ENCODE results near the gene PCDH18.
"Not testable (repeated sequence)": the region's sequence is repeated elsewhere in the genome, so short reads cannot be mapped to it uniquely, and the experiment has no call there.

PCDH18 gene

DNA sequence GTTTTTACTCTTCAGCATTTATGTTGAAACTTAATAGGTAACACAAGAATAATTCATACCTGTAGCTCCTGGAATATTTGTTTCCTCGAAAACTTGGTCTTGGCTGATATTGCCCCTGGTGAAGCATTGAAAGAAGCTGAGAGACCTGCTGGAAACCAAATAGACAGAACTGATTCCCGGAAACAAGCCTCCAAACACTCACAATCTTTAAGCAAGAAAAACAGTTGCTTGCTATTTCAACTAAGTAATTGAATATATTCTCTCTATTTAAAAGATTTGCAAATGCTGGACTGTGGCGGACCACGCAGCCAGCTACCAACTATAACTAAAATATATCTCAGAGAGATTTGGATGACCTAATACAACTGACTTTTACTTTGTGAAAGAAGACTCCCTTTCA is 3.6 kb downstream of the PCDH18 start:
- DNase-seq = no peak

DNA sequence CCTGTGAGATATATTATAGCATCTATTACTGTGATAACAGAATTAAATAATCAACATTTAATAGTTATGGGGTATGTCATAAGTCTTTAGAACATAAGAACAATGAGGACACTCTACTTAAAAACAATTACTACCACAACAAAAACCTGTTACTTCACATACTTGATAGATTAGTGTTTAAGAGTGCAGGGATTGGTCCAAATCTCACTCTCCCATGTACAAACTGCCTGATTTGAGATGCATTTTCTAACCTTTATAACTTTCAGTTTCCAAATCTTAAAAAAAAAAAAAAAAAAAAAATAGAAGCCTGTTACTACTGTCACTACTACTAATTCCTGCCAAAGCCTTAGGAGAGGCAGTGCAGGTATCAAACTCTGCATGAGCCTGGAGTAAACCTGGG is 5.6 kb downstream of the PCDH18 start:
- DNase-seq = no peak

DNA sequence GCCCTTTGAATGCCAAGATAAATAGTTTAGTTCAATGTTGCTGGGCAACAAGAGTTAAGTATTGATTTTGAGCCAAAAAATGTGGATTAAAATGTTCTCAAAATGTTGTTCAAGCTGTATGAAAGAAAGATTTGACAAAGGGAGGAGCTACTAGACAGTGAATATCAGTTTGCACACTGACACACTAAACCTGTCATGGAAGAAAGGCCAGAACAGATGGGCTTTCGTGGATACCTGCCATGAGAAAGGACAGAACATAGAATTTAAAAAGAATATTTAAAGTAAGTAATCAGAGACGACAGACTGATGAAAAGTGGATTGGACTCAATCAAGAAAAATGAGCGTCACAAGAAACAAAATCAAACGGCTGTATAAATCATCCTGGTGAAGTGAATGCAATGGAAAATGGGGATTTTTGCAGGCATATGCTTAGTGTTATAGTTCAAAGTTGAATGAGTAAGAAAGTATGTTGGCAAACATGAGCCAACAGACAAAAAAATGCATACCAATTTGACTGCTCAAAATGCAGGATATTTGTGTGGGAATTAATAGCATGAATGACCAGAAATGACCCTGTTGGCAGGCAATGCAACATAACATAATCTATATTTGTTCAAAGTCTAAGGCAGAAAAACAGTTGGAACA is 7.4 kb downstream of the PCDH18 start:
- no peak for DNase-seq

DNA sequence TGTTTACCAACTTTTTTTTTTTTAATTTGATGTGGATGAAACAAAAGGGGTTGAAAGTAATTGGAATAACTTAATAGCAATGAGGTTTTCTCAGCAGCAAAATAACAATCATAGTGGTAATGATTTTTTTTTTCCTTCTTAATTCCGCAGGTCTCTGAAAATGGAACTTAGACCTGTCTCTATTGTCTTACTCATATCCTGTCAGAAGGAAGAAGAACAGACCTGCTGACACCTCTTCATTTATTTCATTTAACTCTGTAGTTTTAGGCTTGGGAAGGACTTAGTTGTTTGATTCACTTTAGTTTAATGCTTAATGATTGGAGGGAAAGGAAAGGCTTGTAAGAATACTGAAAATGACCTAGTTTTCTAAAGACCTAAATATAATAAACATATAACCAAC is 9.0 kb downstream of the PCDH18 start:
- DNase-seq = no peak

DNA sequence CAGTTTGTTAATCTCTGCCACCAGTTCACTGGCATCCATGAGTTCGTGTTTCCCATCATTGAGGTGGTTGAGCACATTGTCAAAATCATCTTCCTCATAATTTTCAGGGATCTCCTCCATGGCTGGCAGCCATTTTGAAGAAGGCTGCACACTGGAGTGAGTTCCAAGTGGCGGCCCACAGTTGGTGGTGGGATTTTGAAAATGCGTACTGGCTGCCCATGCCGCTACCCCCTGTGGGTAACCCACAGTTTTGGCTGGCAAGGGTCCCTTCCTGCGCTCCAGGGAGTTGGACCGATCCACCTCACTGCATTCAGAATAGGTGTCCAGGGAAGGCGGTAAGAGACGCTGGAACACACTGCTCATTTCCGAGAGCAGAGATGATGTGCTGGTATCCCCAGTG is 11.2 kb downstream of the PCDH18 start:
- DNase-seq = no peak

DNA sequence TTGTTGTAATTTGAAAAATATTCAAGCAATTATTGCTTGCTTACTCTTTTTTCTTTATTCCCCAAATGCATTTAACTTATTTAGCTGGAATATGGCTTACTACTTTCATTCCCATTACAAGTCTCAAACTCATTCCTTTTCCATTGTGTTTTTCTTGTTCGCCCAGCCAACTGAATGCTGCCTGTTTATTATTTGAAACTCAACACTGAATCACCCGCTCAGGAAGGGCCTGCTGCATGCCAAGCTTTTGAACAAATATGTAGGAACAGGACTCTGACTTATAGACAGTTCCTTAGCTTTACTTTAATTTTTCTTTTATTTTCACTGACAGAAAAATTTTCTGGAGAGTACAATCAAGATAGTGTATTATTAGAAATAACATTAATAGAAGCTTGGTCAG is 12.9 kb downstream of the PCDH18 start:
- no peak for DNase-seq

DNA sequence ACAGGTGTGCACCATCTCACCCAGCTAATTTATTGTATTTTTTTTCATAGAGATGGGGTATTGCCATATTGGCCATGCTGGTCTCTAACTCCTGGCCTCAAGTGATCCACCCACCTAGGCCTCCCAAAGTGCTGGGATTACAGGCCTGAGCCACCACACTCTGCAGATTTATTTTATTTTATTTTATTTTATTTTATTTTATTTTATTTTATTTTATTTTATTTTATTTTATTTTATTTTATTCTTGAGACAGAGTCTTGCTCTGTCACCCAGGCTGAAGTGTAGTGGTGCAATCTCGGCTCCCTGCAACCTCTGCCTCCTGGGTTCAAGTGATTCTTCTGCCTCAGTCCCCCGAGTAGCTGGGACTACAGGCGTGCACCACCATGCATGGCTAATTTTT is 15.0 kb downstream of the PCDH18 start:
- DNase-seq = not testable (repeated sequence)

DNA sequence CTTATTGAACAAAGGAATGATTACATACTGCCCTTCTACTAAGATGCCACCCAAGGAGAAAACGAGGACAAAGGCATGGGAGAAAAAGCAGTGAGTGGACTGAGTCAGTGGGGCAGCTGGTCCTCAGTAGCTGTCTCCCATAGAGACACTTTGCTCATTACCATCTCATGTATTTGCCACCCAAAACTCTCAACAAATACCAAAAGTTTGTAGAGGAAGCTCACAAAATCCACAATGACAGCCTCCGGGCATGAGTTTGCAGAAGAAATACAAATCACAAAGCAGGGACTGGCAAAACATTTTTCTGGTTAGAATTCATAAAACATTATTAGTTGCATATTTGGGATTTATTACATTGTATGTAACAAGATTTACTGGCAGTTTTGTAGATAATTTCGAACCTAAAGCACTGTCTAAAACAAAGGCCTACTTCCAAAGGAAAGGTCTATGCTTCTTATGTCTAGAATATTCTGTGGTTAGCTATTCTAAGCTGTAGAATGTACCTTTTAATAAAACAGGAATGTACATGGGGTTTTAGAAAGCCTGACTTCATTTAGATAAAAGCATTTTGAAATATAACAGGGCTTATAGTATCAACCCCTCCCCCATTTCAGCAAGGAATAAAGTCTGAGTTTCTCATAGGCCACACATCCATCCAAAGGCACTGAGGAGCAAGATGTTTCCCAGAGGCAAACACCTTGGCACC is 17.7 kb downstream of the PCDH18 start:
- DNase-seq = no peak

DNA sequence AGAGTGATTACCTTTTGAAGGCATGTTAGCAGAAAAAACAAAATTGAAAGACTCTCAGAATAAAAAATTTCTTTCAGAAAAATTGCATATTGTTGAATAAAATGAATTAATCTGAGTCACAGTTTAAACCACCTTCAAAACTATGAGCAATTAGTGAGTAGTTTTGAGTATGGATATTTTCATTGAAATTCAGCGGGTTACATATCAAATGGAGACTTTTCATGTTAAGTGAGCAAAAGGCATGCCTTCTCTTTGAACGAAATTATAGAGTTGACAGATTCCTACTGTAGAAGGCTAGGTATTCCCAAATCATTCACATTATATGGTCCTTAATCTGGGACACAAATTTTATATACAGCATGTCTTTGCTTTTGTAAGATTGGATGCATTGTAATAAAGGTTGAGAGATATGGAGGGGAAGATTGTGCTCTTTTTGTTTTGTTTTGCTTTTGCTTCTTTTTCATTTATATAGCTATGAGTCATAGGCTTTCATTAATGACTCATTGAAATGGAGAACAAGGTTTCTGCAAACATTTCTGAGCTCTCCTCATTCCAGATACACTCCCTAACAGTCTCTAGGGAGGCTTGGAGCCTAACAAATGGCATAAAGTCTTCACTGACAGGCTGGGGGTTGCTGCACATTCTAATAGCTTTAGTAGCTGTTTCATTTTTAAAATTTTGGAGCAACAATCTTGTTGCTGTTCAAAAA is 21.6 kb downstream of the PCDH18 start:
- no peak for DNase-seq

DNA sequence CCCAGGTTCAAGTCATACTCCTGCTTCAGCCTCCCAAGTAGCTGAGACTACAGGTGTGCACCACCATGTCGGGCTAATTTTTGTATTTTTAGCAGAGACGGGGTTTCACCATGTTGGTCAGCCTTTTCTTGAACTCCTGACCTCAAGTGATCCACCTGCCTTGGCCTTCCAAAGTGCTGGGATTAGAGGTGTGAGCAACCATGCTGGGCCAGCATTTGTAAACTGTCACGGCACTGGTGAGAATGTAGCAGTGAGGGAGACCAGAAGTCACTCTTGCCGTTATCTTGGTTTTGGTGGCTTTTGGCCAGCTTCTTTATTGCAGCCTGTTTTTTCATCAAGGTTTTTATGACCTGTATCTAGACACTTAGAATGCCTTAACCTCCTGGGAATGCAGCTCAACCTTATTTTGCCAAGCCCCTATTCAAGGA is 22.4 kb downstream of the PCDH18 start:
- DNase-seq = no peak

DNA sequence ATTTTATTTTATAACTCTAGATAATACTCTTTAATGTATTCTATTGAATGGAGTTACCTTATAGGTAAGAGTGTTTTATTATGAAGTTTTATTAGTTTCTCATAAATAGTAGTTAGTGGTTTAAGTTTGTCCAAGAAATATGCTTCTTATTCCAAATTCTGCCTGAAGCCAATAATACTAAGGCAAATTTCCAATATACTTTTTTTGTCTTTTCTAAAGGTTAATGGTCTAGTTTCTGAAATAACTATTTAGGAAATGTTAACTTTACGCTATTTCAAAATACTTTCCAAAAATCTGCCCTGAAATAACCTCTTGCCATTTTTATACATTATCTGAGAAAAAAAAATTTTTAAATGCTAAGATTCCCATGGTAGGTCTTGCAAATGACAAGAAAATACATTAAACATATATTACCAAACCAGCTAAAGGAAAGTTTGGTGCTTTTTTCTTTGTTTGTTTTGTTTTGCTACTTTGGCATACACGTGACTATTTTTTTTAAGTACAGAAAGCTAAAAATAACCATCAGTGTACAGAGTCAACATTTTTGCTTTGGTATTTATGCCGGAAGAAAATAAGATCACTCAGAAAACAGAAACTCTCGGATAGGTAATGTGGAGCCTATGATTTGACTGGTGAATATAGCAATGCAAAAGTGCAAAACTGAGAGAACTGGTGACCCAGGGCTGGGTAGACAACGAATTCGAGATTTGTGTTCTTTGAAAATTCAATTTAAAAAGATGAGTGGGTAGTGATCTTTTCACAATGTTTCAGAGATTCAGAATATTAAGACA is 29.8 kb downstream of the PCDH18 start:
- DNase-seq = no peak

DNA sequence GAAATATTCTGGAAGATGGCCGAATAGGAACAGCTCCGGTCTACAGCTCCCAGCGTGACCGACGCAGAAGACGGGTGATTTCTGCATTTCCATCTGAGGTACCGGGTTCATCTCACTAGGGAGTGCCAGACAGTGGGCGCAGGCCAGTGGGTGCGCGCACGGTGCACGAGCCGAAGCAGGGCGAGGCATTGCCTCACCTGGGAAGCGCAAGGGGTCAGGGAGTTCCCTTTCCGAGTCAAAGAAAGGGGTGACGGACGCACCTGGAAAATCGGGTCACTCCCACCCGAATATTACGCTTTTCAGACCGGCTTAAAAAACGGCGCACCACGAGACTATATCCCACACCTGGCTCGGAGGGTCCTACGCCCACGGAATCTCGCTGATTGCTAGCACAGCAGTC is 36.0 kb downstream of the PCDH18 start:
- DNase-seq = not testable (repeated sequence)

DNA sequence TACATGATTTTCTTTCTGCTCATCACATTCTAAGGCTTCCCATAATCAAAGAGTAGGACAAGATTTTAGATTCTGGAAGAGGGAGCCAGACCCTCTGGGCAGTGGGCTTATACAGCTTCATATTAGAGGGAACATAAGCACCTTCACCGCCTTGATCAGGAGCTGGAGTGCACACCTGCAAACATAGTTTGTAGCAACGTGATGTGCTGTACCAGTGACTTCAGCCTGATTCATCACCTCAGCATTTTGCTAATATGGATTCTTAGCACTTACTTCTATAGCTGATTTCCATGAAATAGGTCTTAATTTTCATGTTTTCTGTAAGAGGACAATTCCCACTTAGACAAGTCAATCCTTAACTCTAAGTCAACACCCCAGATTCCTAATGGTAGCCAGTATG is 36.7 kb downstream of the PCDH18 start:
- no peak for DNase-seq

DNA sequence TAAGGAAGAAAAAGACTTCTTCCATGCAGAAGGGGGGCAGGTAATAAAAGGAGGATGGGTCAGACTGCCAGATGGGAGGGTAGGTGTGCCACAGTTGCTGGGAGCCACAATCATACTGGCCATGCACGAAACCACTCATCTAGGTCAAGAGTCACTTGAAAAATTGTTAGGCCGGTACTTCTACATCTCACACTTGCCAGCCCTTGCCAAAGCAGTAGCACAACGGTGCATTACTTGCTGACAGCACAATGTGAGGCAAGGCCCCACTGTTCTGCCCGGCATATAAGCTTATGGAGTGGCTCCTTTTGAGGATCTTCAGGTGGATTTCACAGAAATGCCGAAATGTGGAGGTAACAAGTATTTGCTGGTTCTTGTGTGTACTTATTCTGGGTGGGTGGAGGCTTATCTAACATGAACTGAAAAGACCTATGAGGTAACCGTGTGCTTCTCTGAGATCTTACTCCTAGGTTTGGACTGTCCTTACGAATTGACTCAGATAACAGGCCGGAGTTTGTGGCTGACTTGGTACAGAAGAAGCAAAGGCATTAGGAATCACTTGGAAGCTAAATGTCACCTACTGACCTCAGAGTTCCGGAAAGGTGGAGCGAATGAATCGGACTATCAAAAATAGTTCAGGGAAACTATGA is 48.9 kb downstream of the PCDH18 start:
- not testable (repeated sequence) for DNase-seq

DNA sequence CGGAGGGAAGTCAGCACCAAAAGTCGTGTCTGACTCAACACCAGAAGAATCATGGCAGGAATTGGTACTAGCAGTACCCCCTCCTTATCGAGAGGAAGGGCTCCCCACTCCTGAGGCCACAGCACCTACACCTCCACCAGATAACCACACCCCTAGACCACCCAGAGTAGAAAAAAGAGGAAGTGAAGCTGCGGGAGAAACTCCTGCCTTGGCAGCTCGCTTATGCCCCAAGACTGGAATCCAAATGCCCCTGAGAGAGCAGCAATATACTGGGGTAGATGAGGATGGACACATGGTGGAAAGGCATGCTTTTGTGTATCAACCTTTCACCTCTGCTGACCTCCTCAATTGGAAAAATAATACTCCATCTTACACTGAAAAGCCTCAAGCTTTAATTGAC is 52.6 kb downstream of the PCDH18 start:
- DNase-seq = not testable (repeated sequence)

DNA sequence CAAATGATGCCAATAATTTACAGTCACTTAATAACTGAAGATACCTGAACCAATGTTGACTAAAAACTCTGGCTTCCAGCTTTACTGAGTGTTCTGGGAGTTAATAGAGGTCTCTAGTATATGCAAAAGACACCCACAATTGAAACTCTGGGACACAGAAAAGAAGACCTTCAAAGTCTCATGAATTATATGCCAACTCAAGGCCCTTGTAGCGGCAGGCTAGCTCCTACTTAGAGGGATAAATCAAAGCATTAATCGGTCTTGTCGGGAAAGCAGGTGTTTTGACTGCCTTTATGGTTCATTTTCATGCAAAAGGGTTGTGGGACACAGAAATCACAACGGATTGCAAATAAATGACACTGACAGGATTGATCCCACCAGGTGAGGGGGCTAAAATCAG is 55.9 kb downstream of the PCDH18 start:
- DNase-seq = no peak

DNA sequence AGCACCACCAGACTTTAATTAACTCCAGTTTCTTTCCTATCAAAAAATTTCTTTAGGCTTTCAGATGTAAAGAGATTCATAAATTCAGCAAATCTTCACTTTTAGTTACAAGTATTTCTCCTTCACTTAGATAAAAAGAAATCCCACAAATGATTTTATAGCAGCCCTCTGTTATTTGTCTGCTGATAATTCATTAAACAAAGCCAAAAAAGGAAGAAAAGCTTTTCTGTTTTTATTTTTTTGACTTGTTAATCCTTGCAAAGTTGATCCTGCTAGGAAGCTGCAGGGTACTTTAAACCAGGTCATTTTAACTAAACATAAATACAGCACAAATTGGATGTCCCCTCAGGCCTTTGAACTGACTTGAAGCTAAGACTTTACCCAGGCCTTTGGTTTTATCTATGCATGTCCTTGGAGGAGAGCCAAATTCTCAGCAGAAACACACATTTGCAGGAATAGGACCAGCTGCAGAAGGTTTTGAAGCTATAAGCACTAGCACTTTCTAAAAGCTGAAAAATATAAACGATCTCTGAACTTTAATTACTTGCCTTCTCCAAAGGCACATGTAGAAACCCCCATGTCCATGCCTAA is 57.5 kb downstream of the PCDH18 start:
- no peak for DNase-seq

DNA sequence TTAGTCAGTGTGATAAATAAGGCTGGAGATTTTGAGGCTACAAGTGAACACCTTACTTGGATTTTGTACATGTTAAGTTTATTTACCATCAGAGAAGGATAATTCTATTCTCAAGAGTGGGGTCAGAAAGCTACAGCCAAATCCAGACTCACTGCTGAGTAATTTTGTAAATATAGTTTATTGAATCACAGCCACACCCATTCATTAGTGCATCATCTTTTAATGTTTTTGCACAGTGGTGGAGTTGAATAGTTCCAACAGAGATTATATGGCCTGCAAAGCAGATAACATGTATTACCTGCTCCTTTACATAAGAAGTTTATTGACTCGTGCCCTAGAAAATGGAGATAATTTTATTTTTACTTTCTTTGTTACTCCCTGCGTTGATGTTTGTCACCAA is 60.4 kb downstream of the PCDH18 start:
- no peak for DNase-seq

DNA sequence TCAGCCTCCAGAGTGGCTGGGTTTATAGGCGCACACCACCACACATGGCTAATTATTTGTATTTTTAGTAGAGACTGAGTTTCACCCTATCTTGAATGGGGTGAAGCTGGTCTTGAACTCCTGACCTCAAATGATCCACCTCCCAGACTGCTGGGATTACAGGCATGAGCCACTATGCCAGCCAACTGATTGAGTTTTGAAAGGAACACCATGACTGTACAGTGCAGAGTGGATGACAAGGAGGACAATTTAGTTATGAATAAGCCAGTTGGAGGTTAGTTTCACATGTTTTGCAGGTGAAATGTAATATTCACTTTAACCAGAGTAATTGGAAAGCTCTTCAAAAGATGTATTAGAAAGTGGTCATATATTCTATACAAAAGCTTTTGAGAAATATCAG is 60.8 kb downstream of the PCDH18 start:
- no peak for DNase-seq

DNA sequence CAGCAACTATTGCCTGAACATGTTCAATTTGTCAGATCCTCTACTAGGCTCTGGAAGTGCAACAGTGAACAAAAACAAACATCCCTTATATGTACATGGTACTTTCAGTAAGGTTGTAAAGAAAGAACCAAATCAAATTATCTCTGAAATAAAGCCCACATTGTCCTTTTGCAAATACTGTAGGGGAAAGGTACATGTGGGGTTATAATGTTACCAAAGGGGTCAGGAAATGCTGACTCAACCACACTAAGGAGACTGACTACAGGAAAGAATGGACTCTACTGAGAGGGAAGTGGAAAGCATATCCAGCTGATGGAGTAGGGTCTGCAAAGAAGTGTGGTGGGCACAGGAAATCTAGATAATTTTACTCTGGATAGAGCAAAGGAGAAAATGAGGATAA is 61.5 kb downstream of the PCDH18 start:
- no peak for DNase-seq

Measured in activated CD4-positive, CD25-positive, alpha-beta regulatory T cell treated with anti-CD3 and anti-CD28 coated beads, Interleukin-2, amount 50 U/mL, for 72 hours (primary cell).